HepG2 (cell line): ENCODE measurements around the gene PLXNA3. TPM values are rescaled to one million over a fixed set of nuclear protein-coding genes. Genes with fewer than 3 reads are reported as not detected.

Experiments
- HDAC2 ChIP-seq: sonication (generic); formaldehyde crosslinking; IDR thresholded peaks from 2 replicates; pipeline ENCODE4 v1.4.0; 2020; ENCODE audit warnings: missing genetic modification reagents
- PHF8 ChIP-seq: sonication (generic); formaldehyde crosslinking; IDR thresholded peaks from 2 replicates; pipeline ENCODE4 v1.5.0; 2020; ENCODE audit warnings: missing genetic modification reagents
- RAD51 ChIP-seq: fragments of 450-650 bp; IDR thresholded peaks from 2 replicates; pipeline ENCODE4 v1.6.1; 2016; ENCODE audit warnings: borderline replicate concordance
- SP4 ChIP-seq: sonication (generic); formaldehyde crosslinking; IDR thresholded peaks from 2 replicates; pipeline ENCODE4 v1.8.1; 2023; ENCODE audit warnings: mild to moderate bottlenecking, missing genetic modification reagents
- SRSF4 ChIP-seq: fragments of 200-400 bp; formaldehyde crosslinking; IDR thresholded peaks from one replicate; pipeline ENCODE4 v1.6.1; 2018; ENCODE audit warnings: mild to moderate bottlenecking, low read depth, low read length, moderate library complexity; ENCODE audit not compliant: poor library complexity, severe bottlenecking
- ZNF225 ChIP-seq: sonication (generic); formaldehyde crosslinking; IDR thresholded peaks from 2 replicates; pipeline ENCODE4 v1.4.0; 2020; ENCODE audit warnings: mild to moderate bottlenecking, missing genetic modification reagents
- polyA plus RNA-seq, 8 experiments: library from polyadenylated mRNA; depleted of rRNA in 3 of 8; stranded (reverse) in 7 of 8; unstranded in 1 of 8; fragments of >200 nt; fragmentation: Illumina TruSeq in 4 of 8; extraction: Trizol in 4 of 8; gene quantifications; 2 replicates each; pipeline versions ENCODE4 v1.2.1 to v1.2.3, GENCODE V29; 2011 to 2016; ENCODE audit warnings: low read depth in 4 of 8, missing spikeins in 1 of 8, mixed read lengths in 1 of 8; ENCODE audit not compliant: insufficient read depth in 1 of 8
- total RNA-seq, 5 experiments: library from RNA; depleted of rRNA; stranded (reverse); fragments of >200 nt; fragmentation: Illumina TruSeq; extraction: Trizol; gene quantifications; 2 replicates each; pipeline ENCODE4 v1.2.3, GENCODE V29; 2016; ENCODE audit warnings: low read depth in 1 of 5
- TF ChIP-seq, protein P1 (sequence below): sonication (generic); formaldehyde crosslinking; IDR thresholded peaks from 2 replicates; pipeline ENCODE4 v1.4.0; 2020; ENCODE audit warnings: missing genetic modification reagents, borderline replicate concordance
- TF ChIP-seq, protein P2 (sequence below): IDR thresholded peaks from 2 replicates; pipeline ENCODE4 v1.6.1; 2016
- TF ChIP-seq, protein P3 (sequence below), 2 experiments: fragments of 450-650 bp in 1 of 2; sonication (generic) in 1 of 2; formaldehyde crosslinking in 1 of 2; IDR thresholded peaks; 2 replicates each; pipeline versions ENCODE4 v1.6.1 to v1.8.0; 2016 to 2022; ENCODE audit warnings: antibody characterized with exemption in 1 of 2, mild to moderate bottlenecking in 1 of 2, missing genetic modification reagents in 1 of 2

The PLXNA3 gene
- total and polyA plus RNA-seq, 2 of the 13 experiments (the other 11 are each of a cell fraction or from before 2014, with no cell fraction given) = 5.8 to 20.6 TPM

DNA sequence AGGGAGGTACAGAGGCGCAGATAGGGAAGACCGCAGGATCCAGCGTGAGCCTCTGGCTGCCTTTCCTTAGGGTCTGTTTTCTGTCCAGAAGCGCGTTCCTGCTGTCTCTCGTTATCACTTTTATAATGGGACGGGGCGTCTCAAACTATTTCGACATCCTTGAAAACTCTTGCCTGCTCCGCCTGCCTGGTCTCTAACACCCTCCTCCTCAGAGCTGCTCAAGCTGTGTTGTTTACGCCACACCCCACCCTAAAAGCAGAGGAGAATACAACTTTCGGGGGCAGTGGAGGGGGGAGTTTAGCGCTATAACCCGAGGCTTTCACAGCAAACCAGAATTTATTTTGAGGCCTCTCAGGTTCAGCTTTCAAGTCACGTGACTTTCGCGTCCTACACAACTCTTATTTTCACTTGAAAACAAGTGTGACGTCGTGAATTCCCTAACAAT, 58.6 kb downstream of the PLXNA3 start (continued):
- TF ChIP-seq, protein P1, sequence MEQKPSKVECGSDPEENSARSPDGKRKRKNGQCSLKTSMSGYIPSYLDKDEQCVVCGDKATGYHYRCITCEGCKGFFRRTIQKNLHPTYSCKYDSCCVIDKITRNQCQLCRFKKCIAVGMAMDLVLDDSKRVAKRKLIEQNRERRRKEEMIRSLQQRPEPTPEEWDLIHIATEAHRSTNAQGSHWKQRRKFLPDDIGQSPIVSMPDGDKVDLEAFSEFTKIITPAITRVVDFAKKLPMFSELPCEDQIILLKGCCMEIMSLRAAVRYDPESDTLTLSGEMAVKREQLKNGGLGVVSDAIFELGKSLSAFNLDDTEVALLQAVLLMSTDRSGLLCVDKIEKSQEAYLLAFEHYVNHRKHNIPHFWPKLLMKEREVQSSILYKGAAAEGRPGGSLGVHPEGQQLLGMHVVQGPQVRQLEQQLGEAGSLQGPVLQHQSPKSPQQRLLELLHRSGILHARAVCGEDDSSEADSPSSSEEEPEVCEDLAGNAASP (CRISPR knock-in tag) = no peak
- TF ChIP-seq SP4 (no peak), PHF8 (CRISPR knock-in tag) (peak; percentile 13; the same call in 1 of the 2 replicates), SRSF4 (no peak), HDAC2 (CRISPR knock-in tag) (0 out of 2 replicates have a peak, but pooled peaks have one; percentile 7), RAD51 (peak; percentile 88), ZNF225 (CRISPR knock-in tag) (no peak)
- TF ChIP-seq, protein P2, sequence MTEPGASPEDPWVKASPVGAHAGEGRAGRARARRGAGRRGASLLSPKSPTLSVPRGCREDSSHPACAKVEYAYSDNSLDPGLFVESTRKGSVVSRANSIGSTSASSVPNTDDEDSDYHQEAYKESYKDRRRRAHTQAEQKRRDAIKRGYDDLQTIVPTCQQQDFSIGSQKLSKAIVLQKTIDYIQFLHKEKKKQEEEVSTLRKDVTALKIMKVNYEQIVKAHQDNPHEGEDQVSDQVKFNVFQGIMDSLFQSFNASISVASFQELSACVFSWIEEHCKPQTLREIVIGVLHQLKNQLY = no peak
- TF ChIP-seq, protein P3, sequence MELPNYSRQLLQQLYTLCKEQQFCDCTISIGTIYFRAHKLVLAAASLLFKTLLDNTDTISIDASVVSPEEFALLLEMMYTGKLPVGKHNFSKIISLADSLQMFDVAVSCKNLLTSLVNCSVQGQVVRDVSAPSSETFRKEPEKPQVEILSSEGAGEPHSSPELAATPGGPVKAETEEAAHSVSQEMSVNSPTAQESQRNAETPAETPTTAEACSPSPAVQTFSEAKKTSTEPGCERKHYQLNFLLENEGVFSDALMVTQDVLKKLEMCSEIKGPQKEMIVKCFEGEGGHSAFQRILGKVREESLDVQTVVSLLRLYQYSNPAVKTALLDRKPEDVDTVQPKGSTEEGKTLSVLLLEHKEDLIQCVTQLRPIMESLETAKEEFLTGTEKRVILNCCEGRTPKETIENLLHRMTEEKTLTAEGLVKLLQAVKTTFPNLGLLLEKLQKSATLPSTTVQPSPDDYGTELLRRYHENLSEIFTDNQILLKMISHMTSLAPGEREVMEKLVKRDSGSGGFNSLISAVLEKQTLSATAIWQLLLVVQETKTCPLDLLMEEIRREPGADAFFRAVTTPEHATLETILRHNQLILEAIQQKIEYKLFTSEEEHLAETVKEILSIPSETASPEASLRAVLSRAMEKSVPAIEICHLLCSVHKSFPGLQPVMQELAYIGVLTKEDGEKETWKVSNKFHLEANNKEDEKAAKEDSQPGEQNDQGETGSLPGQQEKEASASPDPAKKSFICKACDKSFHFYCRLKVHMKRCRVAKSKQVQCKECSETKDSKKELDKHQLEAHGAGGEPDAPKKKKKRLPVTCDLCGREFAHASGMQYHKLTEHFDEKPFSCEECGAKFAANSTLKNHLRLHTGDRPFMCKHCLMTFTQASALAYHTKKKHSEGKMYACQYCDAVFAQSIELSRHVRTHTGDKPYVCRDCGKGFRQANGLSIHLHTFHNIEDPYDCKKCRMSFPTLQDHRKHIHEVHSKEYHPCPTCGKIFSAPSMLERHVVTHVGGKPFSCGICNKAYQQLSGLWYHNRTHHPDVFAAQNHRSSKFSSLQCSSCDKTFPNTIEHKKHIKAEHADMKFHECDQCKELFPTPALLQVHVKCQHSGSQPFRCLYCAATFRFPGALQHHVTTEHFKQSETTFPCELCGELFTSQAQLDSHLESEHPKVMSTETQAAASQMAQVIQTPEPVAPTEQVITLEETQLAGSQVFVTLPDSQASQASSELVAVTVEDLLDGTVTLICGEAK (IDR thresholded peaks at IDR 0.05) = no peak
- TF ChIP-seq, protein P3 (CRISPR knock-in tag; IDR thresholded peaks at IDR 0.05) = no peak
